Ascending aorta (tissue), 2 donors: ENCODE data around the gene FAM234A. TPM values are rescaled to one million over a fixed set of nuclear protein-coding genes. Genes with fewer than 3 reads are reported as not detected.
"Not testable (repeated sequence)": the region's sequence is repeated elsewhere in the genome, so short reads cannot be mapped to it uniquely, and the experiment has no call there.

Source experiments
- DNase-seq, 2 donors: peaks; one replicate each; pipeline ENCODE4 v3.0.0-alpha.2; 2019; ENCODE audit warnings: low spot score in 2 of 2
- H3K27ac ChIP-seq, 2 donors: fragments of 200-600 bp; sonication (generic); one replicate each; pipeline ENCODE4 v1.5.1; 2016 to 2017; ENCODE audit warnings: mild to moderate bottlenecking in 1 of 2
- H3K27me3 ChIP-seq: fragments of 200-600 bp; sonication (generic); one replicate; pipeline ENCODE4 v1.5.1; 2017
- H3K36me3 ChIP-seq, 2 donors: fragments of 200-600 bp; sonication (generic); one replicate each; pipeline ENCODE4 v1.5.1; 2016
- H3K4me1 ChIP-seq, 2 donors: fragments of 200-600 bp; sonication (generic); one replicate each; pipeline ENCODE4 v1.5.1; 2016 to 2017; ENCODE audit warnings: mild to moderate bottlenecking in 1 of 2
- H3K4me3 ChIP-seq, 2 donors: fragments of 200-600 bp; sonication (generic); one replicate each; pipeline ENCODE4 v1.5.1; 2016 to 2017; ENCODE audit warnings: mild to moderate bottlenecking in 1 of 2
- H3K9me3 ChIP-seq, 2 donors: fragments of 200-600 bp; sonication (generic); one replicate each; pipeline ENCODE4 v1.5.1; 2016
- intact Hi-C: fragments of 100-400 bp; cut with DNase I; formaldehyde crosslinking; loops from one replicate; pipeline ENCODE4 v1.15.1; 2023
- total RNA-seq: library from RNA; depleted of rRNA; stranded (reverse); fragments of >200 nt; gene quantifications from one replicate; pipeline ENCODE4 v1.1.0, GENCODE V29; 2016
- TF ChIP-seq, protein P1 (sequence below), 3 experiments: fragments of 200-600 bp in 2 of 3; fragments of 450-650 bp in 1 of 3; sonication (generic) in 2 of 3; IDR thresholded peaks; one replicate each; pipeline ENCODE4 v1.5.1; 2016 to 2019; ENCODE audit warnings: antibody characterized with exemption in 3 of 3, mild to moderate bottlenecking in 1 of 3, moderate library complexity in 1 of 3

The FAM234A gene
- total RNA-seq, 1 donor from 2014 or later = 67.7 TPM

DNA sequence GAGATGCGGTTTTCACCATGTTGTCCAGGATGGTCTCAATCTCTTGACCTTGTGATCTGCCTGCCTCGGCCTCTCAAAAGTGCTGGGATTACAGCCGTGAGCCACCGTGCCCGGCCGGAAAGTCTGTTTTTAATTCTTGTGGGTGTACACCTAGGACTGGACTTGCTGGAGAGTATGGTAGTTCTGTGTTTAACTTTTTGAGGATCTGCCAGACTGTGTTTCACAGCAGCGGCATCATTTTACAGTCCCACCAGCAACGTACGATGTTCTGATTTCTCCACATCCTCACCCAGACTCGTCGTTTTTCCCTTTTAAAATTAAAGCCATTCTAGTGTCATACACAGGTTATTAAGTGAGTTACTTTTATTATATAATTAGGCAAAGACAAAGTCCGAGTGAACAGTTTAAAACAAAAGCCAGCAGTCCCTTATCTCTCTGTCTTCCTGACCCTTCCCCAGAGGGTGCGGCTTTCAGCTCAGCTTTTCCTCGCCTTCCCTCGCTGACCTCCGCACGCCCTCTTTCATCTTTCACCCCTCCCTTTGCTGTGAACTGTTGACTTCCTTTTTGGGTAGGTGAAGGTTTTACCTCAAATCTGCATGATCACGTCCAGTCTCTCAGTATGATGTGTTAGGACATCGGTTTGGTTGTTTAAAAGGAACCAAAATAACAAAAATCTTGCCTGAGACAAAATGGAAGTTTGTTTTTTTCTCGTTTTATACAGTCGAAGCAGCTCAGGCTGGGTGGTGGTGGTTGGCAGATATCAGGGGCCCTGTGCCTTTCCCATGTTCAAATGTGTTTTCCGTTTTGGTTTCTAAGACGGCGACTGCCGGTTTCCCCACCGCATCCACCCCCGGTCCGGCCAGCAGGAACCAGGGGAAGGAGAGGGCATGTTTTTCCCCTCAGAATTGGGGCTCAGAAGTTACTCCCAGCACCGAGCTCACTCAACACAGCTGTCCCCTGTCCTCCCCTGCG lies 18.0 kb downstream of the FAM234A start:
- no peak for DNase-seq
- TF ChIP-seq, protein P1, sequence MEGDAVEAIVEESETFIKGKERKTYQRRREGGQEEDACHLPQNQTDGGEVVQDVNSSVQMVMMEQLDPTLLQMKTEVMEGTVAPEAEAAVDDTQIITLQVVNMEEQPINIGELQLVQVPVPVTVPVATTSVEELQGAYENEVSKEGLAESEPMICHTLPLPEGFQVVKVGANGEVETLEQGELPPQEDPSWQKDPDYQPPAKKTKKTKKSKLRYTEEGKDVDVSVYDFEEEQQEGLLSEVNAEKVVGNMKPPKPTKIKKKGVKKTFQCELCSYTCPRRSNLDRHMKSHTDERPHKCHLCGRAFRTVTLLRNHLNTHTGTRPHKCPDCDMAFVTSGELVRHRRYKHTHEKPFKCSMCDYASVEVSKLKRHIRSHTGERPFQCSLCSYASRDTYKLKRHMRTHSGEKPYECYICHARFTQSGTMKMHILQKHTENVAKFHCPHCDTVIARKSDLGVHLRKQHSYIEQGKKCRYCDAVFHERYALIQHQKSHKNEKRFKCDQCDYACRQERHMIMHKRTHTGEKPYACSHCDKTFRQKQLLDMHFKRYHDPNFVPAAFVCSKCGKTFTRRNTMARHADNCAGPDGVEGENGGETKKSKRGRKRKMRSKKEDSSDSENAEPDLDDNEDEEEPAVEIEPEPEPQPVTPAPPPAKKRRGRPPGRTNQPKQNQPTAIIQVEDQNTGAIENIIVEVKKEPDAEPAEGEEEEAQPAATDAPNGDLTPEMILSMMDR (IDR thresholded peaks at IDR 0.05) = no peak
- peaks cover 33 to 57% of the 10 kb centered on the region in 2 donors for H3K36me3 ChIP-seq
- H3K4me3 ChIP-seq = no peak overlapping the region
- no peaks in the 10 kb centered on the region for H3K9me3 ChIP-seq
- intact Hi-C loops = no loop called here
- no peaks in the 10 kb centered on the region for H3K4me1 ChIP-seq
- no peak overlapping the region for H3K27ac ChIP-seq
- no peaks in the 10 kb centered on the region for H3K27me3 ChIP-seq

DNA sequence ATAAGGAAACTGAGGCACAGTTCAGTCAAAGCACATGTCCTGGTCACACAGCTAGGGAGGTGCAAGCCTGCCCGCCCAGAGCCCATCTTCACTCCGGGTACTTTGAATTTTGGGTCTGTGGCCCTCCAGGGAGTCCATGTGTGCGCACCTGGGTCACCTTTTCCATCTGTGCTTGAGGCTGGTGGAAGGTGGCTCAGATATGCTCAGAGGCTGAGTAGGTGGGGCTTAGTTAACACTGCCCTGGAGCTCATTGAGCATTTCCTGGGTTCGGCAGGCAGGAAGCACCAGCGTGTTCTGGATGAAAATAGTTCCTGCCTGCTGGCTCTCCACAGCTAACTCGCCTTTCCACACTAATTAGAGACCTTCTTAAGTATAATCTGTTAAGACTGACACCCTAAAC lies 19.2 kb downstream of the FAM234A start:
- DNase-seq = no peak
- intact Hi-C loops = no loop called here
- peaks cover 33 to 60% of the 10 kb centered on the region in 2 donors for H3K36me3 ChIP-seq

DNA sequence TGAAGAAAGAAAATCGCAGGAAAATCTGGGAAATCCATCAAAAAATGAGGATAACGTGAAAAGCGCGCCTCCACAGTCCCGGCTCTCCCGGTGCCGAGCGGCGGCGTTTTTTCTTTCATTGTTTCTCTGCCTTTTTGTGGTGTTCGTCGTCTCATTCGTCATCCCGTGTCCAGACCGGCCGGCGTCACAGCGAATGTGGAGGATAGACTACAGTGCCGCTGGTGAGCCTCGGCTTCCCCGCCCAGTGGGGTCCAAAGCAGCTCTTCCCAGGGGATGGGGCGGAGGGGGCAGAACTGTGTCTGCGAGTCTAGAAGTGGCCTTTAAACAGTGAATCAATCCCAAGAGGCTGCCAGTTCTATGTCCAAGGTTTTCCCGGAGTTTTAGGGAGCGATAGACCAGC lies 19.8 kb downstream of the FAM234A start:
- intact Hi-C loops = no loop called here
- Histone ChIP-seq H3K27me3 (no peaks in the 10 kb centered on the region), H3K36me3 (peaks cover 37 to 61% of the 10 kb centered on the region in 2 donors), H3K9me3 (no peaks in the 10 kb centered on the region), H3K27ac (no peak overlapping the region), H3K4me1 (no peaks in the 10 kb centered on the region), H3K4me3 (no peak overlapping the region)
- TF ChIP-seq, protein P1 (IDR thresholded peaks at IDR 0.05) = no peak
- no peak for DNase-seq

More for the DNA sequence above, 19.2 kb downstream of the FAM234A start:
- no peaks in the 10 kb centered on the region for H3K4me1 ChIP-seq
- no peaks in the 10 kb centered on the region for H3K27me3 ChIP-seq
- TF ChIP-seq, protein P1 (IDR thresholded peaks at IDR 0.05) = no peak
- no peak overlapping the region for H3K27ac ChIP-seq
- no peaks in the 10 kb centered on the region for H3K9me3 ChIP-seq
- H3K4me3 ChIP-seq = no peak overlapping the region

DNA sequence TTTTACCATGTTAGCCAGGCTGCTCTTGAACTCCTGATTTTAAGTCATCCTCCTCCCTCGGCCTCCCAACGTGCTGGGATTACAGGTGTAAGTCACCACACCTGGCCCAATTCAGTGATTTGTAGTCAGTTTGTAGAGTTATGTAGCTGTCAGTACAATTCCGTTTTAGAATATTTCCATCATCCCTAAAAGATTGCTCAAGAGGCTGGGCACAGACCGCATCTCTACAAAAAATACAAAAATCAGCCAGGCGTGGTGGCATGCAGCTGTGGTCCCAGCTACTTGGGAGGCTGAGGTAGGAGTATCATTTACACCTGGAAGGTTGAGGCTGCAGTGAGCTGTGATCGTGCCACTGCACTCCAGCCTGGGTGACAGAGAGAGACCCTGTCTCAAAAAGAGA lies 20.6 kb downstream of the FAM234A start:
- Histone ChIP-seq H3K27ac (no peak overlapping the region), H3K36me3 (peaks cover 37 to 65% of the 10 kb centered on the region in 2 donors), H3K4me3 (no peak overlapping the region), H3K27me3 (no peaks in the 10 kb centered on the region), H3K9me3 (no peaks in the 10 kb centered on the region), H3K4me1 (no peaks in the 10 kb centered on the region)
- DNase-seq = no peak
- intact Hi-C loops = no loop called here
- TF ChIP-seq, protein P1 (IDR thresholded peaks at IDR 0.05) = no peak

DNA sequence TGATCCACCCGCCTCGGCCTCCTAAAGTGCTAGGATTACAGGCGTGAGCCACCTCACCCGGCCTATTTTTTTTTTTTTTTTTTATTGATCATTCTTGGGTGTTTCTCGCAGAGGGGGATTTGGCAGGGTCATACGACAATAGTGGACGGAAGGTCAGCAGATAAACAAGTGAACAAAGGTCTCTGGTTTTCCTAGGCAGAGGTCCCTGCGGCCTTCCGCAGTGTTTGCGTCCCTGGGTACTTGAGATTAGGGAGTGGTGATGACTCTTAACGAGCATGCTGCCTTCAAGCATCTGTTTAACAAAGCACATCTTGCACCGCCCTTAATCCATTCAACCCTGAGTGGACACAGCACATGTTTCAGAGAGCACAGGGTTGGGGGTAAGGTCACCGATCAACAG lies 23.5 kb downstream of the FAM234A start:
- H3K4me3 ChIP-seq, intact Hi-C loops, H3K27ac ChIP-seq, DNase-seq, H3K9me3 ChIP-seq, H3K27me3 ChIP-seq, H3K4me1 ChIP-seq: not testable (repeated sequence)
- peaks cover 51 to 72% of the 10 kb centered on the region in 2 donors for H3K36me3 ChIP-seq

DNA sequence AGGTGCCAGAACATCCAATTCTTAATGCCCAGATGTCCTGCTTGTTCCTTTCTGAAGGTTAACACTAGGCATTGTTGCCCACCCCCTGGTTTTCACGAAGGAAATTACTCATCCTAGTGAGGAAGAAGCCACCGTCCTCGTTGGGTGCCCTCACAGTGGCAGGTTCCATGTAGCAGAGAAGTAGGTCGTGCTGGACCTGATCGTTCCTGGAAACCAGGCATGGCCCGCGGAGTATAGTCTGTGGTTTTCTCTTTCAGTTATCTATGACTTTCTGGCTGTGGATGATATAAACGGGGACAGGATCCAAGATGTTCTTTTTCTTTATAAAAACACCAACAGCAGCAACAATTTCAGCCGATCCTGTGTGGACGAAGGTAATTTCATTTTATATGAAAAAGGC lies 24.6 kb downstream of the FAM234A start:
- intact Hi-C loops = no loop called here
- TF ChIP-seq, protein P1 (IDR thresholded peaks at IDR 0.05) = no peak
- H3K4me1 ChIP-seq = no peaks in the 10 kb centered on the region
- no peak for DNase-seq
- H3K4me3 ChIP-seq = no peak overlapping the region
- no peaks in the 10 kb centered on the region for H3K27me3 ChIP-seq
- H3K36me3 ChIP-seq = peaks cover 57 to 76% of the 10 kb centered on the region in 2 donors
- no peak overlapping the region for H3K27ac ChIP-seq
- H3K9me3 ChIP-seq = no peaks in the 10 kb centered on the region
